Hepatocyte (in vitro differentiated cells): ENCODE data around the gene AGFG2. TPM values are rescaled to one million over a fixed set of nuclear protein-coding genes. Genes with fewer than 3 reads are reported as not detected.

Experiments used
- DNase-seq: peaks from one replicate; pipeline ENCODE4 v3.0.0-alpha.2; 2016; ENCODE audit warnings: low spot score
- H2AFZ ChIP-seq: fragments of 200-600 bp; sonication (generic); 2 replicates; pipeline ENCODE4 v1.6.0; 2016; ENCODE audit warnings: antibody characterized with exemption, mild to moderate bottlenecking
- H3K27ac ChIP-seq: fragments of 200-600 bp; sonication (generic); 2 replicates; pipeline ENCODE4 v1.5.1; 2016; ENCODE audit warnings: mild to moderate bottlenecking
- H3K27me3 ChIP-seq: fragments of 200-600 bp; sonication (generic); 2 replicates; pipeline ENCODE4 v1.6.1; 2016
- H3K36me3 ChIP-seq: fragments of 200-600 bp; sonication (generic); replicated peaks from 2 replicates; pipeline ENCODE4 v1.5.1; 2016; ENCODE audit warnings: low read depth; ENCODE audit not compliant: insufficient read depth
- H3K4me1 ChIP-seq: fragments of 200-600 bp; sonication (generic); 2 replicates; pipeline ENCODE4 v1.5.1; 2016; ENCODE audit warnings: mild to moderate bottlenecking, moderate library complexity; ENCODE audit not compliant: insufficient read depth
- H3K4me2 ChIP-seq: fragments of 200-600 bp; sonication (generic); 2 replicates; pipeline ENCODE4 v1.6.0; 2016
- H3K4me3 ChIP-seq: fragments of 200-600 bp; sonication (generic); 2 replicates; pipeline ENCODE4 v1.5.1; 2016; ENCODE audit warnings: mild to moderate bottlenecking
- H3K79me2 ChIP-seq: fragments of 200-600 bp; sonication (generic); 2 replicates; pipeline ENCODE4 v1.6.0; 2017; ENCODE audit warnings: mild to moderate bottlenecking
- H3K9me2 ChIP-seq: fragments of 200-600 bp; sonication (generic); replicated peaks from 2 replicates; pipeline ENCODE4 v1.6.0; 2017; ENCODE audit warnings: mild to moderate bottlenecking; ENCODE audit not compliant: insufficient read depth
- H3K9me3 ChIP-seq: fragments of 200-600 bp; sonication (generic); 2 replicates; pipeline ENCODE4 v1.5.1; 2016; ENCODE audit warnings: low read depth, mild to moderate bottlenecking
- H4K20me1 ChIP-seq: fragments of 200-600 bp; sonication (generic); 2 replicates; pipeline ENCODE4 v1.6.0; 2016; ENCODE audit warnings: mild to moderate bottlenecking; ENCODE audit not compliant: insufficient read depth, poor library complexity, severe bottlenecking
- CTCF ChIP-seq: fragments of 200-600 bp; sonication (generic); IDR thresholded peaks from 2 replicates; pipeline ENCODE4 v1.5.1; 2016; ENCODE audit warnings: antibody characterized with exemption, mild to moderate bottlenecking; ENCODE audit not compliant: poor library complexity
- EZH2 ChIP-seq: fragments of 200-600 bp; sonication (generic); IDR thresholded peaks from 2 replicates; pipeline ENCODE4 v1.6.1; 2016; ENCODE audit warnings: antibody characterized with exemption, mild to moderate bottlenecking, borderline replicate concordance
- EZH2phosphoT487 ChIP-seq: fragments of 200-600 bp; sonication (generic); IDR thresholded peaks from one replicate; pipeline ENCODE4 v1.6.1; 2018; ENCODE audit warnings: antibody characterized with exemption, mild to moderate bottlenecking, low read depth, moderate library complexity; ENCODE audit not compliant: unreplicated experiment, severe bottlenecking
- WGBS: methylation state at CpG from one replicate; pipeline ENCODE4 v1.1.6; 2016; ENCODE audit warnings: low lambda C conversion rate; ENCODE audit errors: missing lambda C conversion rate; 5-methylcytosine and 5-hydroxymethylcytosine counted together
- polyA plus RNA-seq: library from polyadenylated mRNA; unstranded; fragments of >200 nt; fragmentation: Nextera tagmentation; extraction: Ambion mirVana; gene quantifications from 2 replicates; pipeline ENCODE4 v1.2.1, GENCODE V29; 2016
- total RNA-seq: library from RNA; depleted of rRNA; stranded (reverse); fragments of >200 nt; gene quantifications from 2 replicates; pipeline ENCODE4 v1.2.3, GENCODE V29; 2014

AGFG2 gene
- total and polyA plus RNA-seq, 2 experiments from 2014 or later: 32.8 to 53.7 TPM

GRCh38 chr7:100555701-100556100 is 16.7 kb downstream of the AGFG2 start:
- Histone ChIP-seq H3K9me3 (no peaks in the 10 kb centered on the region), H3K4me1 (no peaks in the 10 kb centered on the region), H3K4me3 (no peak overlapping the region), H3K36me3 (no peaks in the 10 kb centered on the region), H2AFZ (no peak overlapping the region), H3K27ac (no peak overlapping the region), H3K4me2 (no peak overlapping the region), H4K20me1 (no peaks in the 10 kb centered on the region), H3K79me2 (no peaks in the 10 kb centered on the region), H3K9me2 (no peaks in the 10 kb centered on the region), H3K27me3 (no peaks in the 10 kb centered on the region)
- TF ChIP-seq EZH2: no peak
- no peak for TF ChIP-seq CTCF
- no peak for TF ChIP-seq EZH2phosphoT487
- WGBS: 94% methylated on average over 5 of the region's 5 CpGs
- DNase-seq: no peak

- H3K79me2 ChIP-seq: no peaks in the 10 kb centered on the region
- TF ChIP-seq EZH2phosphoT487: no peak
- TF ChIP-seq EZH2: no peak
- TF ChIP-seq CTCF: no peak
- WGBS: 96% methylated on average over 4 of the region's 4 CpGs
- no peaks in the 10 kb centered on the region for H3K4me1 ChIP-seq
- H3K9me3 ChIP-seq: no peaks in the 10 kb centered on the region
- no peak overlapping the region for H3K27ac ChIP-seq
- no peaks in the 10 kb centered on the region for H3K36me3 ChIP-seq
- H3K9me2 ChIP-seq: no peaks in the 10 kb centered on the region
- H4K20me1 ChIP-seq: no peaks in the 10 kb centered on the region
- no peak overlapping the region for H3K4me2 ChIP-seq
- no peak overlapping the region for H2AFZ ChIP-seq
- no peaks in the 10 kb centered on the region for H3K27me3 ChIP-seq
- DNase-seq: no peak
- H3K4me3 ChIP-seq: no peak overlapping the region
Measured at GRCh38 chr7:100556541-100556940, 17.5 kb downstream of the AGFG2 start.

- 94% methylated on average over 4 of the region's 4 CpGs for WGBS
- H3K27me3 ChIP-seq: no peaks in the 10 kb centered on the region
- H3K9me2 ChIP-seq: no peaks in the 10 kb centered on the region
- H3K9me3 ChIP-seq: no peaks in the 10 kb centered on the region
- H3K4me2 ChIP-seq: no peak overlapping the region
- H3K4me1 ChIP-seq: no peaks in the 10 kb centered on the region
- no peaks in the 10 kb centered on the region for H3K79me2 ChIP-seq
- no peak overlapping the region for H2AFZ ChIP-seq
- H4K20me1 ChIP-seq: no peaks in the 10 kb centered on the region
- no peak overlapping the region for H3K27ac ChIP-seq
- no peak overlapping the region for H3K4me3 ChIP-seq
- no peaks in the 10 kb centered on the region for H3K36me3 ChIP-seq
- no peak for DNase-seq
- TF ChIP-seq EZH2 (no peak), CTCF (no peak), EZH2phosphoT487 (no peak)
Measured at GRCh38 chr7:100559127-100559526, 20.1 kb downstream of the AGFG2 start.

- Histone ChIP-seq H2AFZ (no peak overlapping the region), H3K27me3 (no peaks in the 10 kb centered on the region), H3K36me3 (no peaks in the 10 kb centered on the region), H3K4me2 (no peak overlapping the region), H3K4me1 (peaks cover 2% of the 10 kb centered on the region), H3K9me2 (no peaks in the 10 kb centered on the region), H3K27ac (no peak overlapping the region), H3K9me3 (no peaks in the 10 kb centered on the region), H4K20me1 (no peaks in the 10 kb centered on the region), H3K4me3 (no peak overlapping the region), H3K79me2 (no peaks in the 10 kb centered on the region)
- no peak for DNase-seq
- whole genome bisulfite sequencing: 99% methylated on average over 12 of the region's 12 CpGs
- TF ChIP-seq EZH2phosphoT487 (no peak), CTCF (no peak), EZH2 (no peak)
Measured at GRCh38 chr7:100561491-100562194, 22.6 kb downstream of the AGFG2 start.
